Choroid plexus epithelial cell (primary cell): ENCODE measurements around the gene DTD1.

Source experiments
- DNase-seq: peaks from one replicate; pipeline ENCODE4 v3.0.0-alpha.2; 2010; ENCODE audit warnings: low read depth
- H3K4me3 ChIP-seq: 2 replicates; pipeline ENCODE4 v1.5.1; 2011; ENCODE audit warnings: low read depth, mild to moderate bottlenecking, control low read depth, low read length, moderate library complexity
- CTCF ChIP-seq: conservative IDR thresholded peaks from 2 replicates; pipeline ENCODE4 v1.5.1; 2011; ENCODE audit warnings: low read depth, mild to moderate bottlenecking, control low read depth, inconsistent platforms, low read length, moderate library complexity

Gene DTD1

DNA sequence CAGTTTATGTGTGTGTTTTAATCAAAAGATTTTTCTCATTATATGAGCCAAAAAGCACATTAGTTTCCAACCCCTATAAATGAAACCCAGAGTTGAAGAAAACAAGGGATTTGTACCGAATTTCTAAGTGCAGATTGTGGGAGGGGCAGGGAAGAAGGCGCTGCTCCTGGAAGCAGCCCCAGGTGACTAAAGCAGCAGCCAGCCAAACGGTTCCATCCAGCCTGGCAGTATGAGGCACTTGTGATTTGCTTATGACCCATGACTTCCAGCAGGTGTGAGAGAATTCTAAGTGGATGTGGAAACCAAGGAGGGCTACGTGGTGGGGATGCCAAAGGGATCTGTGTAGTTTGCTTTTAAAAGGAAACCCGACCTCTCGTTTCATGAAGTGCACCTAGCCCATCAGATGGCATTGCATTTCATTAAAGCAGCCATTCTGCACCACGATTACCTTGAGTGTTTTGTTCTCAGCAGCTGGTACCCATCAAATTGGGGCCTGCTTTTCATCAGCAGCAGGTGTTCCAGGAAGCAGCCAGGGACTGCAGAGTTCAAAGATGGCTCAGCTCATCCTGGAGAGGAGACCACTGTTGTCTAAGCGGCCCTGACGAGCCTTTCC is 79.1 kb downstream of the DTD1 start:
- no peak for TF ChIP-seq CTCF
- DNase-seq, result no peak
- no peak overlapping the region for H3K4me3 ChIP-seq

DNA sequence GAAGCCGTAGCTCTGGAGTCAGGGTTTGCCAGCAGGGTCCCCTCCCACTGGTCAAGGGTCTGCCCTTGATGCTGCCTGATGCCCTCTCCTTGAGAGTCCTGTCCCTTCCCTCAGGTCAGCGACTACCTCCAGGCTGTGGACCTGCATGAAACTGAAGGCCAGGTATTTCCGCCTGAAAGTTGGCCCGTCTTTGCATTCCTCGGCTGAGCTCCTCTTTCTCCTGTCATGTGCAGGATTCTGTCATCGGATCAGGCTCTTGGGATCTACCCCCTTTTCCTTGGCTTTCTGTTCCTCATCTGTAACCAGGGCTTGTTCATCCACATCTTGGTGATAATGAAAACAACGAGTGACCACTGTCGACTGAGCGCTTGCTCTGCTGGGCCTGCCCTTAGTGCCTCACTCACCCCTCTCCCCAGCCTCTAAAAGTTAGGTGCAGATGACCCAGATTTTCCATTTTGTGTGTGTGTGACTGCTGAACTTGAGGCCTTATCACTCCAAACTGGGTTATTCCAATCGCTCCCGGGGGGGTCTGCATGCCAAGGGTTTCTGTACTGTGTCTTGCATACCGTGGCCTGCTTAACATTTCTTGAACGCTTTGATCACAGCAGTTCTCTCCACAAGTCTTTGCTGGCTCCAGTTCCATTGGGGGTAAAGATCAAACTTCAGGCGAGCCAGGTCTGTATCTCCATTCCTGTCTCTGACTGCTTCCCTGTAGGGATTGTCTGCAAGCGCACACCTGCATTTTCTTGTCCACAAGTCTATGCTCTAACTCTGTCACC is 81.6 kb downstream of the DTD1 start:
- H3K4me3 ChIP-seq, result no peak overlapping the region
- peak; percentile 67 for DNase-seq
- no peak for TF ChIP-seq CTCF

GRCh38 chr20:18671203-18671710 is 83.4 kb downstream of the DTD1 start:
- TF ChIP-seq CTCF, result no peak
- DNase-seq, result no peak
- no peak overlapping the region for H3K4me3 ChIP-seq

DNA sequence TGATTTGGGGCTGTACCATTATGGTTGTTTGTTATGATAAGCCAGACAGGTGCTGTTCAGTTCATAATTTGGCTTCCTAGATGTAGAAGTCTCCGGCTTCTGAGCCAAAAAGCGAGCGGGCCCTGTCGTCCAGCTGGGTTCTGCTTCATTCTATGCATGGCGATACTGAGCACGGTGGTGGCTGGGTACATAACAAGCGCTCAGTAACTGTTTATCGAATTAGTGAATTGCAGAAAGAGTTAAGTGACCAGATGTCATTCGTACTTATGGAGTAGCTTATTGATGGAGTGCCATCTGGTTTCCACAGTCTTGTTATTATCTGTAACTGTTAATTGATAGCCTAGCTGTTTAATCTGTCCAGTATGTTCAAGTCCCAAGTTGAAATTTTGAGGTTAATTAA is 85.0 kb downstream of the DTD1 start:
- TF ChIP-seq CTCF, result no peak
- no peak overlapping the region for H3K4me3 ChIP-seq
- no peak for DNase-seq

GRCh38 chr20:18676396-18676795 is 88.5 kb downstream of the DTD1 start:
- no peak for TF ChIP-seq CTCF
- H3K4me3 ChIP-seq, result no peak overlapping the region
- DNase-seq, result no peak

GRCh38 chr20:18677126-18677525 is 89.3 kb downstream of the DTD1 start:
- H3K4me3 ChIP-seq, result no peak overlapping the region
- DNase-seq, result no peak
- no peak for TF ChIP-seq CTCF
